ENCODE data around the gene PNMA8A. TPM values are rescaled to one million over a fixed set of nuclear protein-coding genes. Genes with fewer than 3 reads are reported as not detected.

Gene PNMA8A
- total RNA-seq, 1 donor from 2014 or later, result 8.4 TPM

GRCh38 chr19:46448601-46449000 lies 22.8 kb downstream of the PNMA8A start:
- intact Hi-C loops (cut with micrococcal nuclease), result no loop called here
- H3K9me3 ChIP-seq (replicated peaks), result peaks cover 3% of the 10 kb centered on the region
- no peaks in the 10 kb centered on the region for H3K27me3 ChIP-seq (ENCODE audit: low read depth)
- no peak overlapping the region for H3K27ac ChIP-seq (replicated peaks)
- no peak overlapping the region for H3K4me3 ChIP-seq
- peaks cover 10% of the 10 kb centered on the region for H3K4me1 ChIP-seq
- no peak for TF ChIP-seq CTCF (IDR thresholded peaks at IDR 0.05; ENCODE audit: borderline replicate concordance)
- no peaks in the 10 kb centered on the region for H3K36me3 ChIP-seq
- no peak for DNase-seq

GRCh38 chr19:46447824-46448223 lies 23.5 kb downstream of the PNMA8A start:
- peaks cover 3% of the 10 kb centered on the region for H3K9me3 ChIP-seq (replicated peaks)
- TF ChIP-seq CTCF (IDR thresholded peaks at IDR 0.05; ENCODE audit: borderline replicate concordance), result no peak
- no peaks in the 10 kb centered on the region for H3K27me3 ChIP-seq (ENCODE audit: low read depth)
- peak; percentile 46 for DNase-seq
- intact Hi-C loops (cut with micrococcal nuclease), result no loop called here
- H3K36me3 ChIP-seq, result no peaks in the 10 kb centered on the region
- peak overlapping the region; percentile 41 for H3K27ac ChIP-seq (replicated peaks)
- H3K4me1 ChIP-seq, result peaks cover 15% of the 10 kb centered on the region
- no peak overlapping the region for H3K4me3 ChIP-seq

- Histone ChIP-seq H3K4me3 (no peak overlapping the region), H3K9me3 (replicated peaks) (peaks cover 3% of the 10 kb centered on the region), H3K27me3 (ENCODE audit: low read depth) (no peaks in the 10 kb centered on the region), H3K27ac (replicated peaks) (peak overlapping the region; percentile 41), H3K4me1 (peaks cover 23% of the 10 kb centered on the region), H3K36me3 (no peaks in the 10 kb centered on the region)
- intact Hi-C loops (cut with micrococcal nuclease), result no loop called here
- no peak for TF ChIP-seq CTCF (IDR thresholded peaks at IDR 0.05; ENCODE audit: borderline replicate concordance)
- no peak for DNase-seq
Observed at GRCh38 chr19:46447006-46447405, 24.4 kb downstream of the PNMA8A start.

GRCh38 chr19:46446021-46446420 lies 25.3 kb downstream of the PNMA8A start:
- H3K27ac ChIP-seq (replicated peaks), result no peak overlapping the region
- no peak for TF ChIP-seq CTCF (IDR thresholded peaks at IDR 0.05; ENCODE audit: borderline replicate concordance)
- H3K27me3 ChIP-seq (ENCODE audit: low read depth), result no peaks in the 10 kb centered on the region
- H3K4me1 ChIP-seq, result peaks cover 24% of the 10 kb centered on the region
- no peak for DNase-seq
- peaks cover 3% of the 10 kb centered on the region for H3K9me3 ChIP-seq (replicated peaks)
- intact Hi-C loops (cut with micrococcal nuclease), result no loop called here
- H3K36me3 ChIP-seq, result no peaks in the 10 kb centered on the region
- H3K4me3 ChIP-seq, result no peak overlapping the region

- no peak for TF ChIP-seq CTCF (IDR thresholded peaks at IDR 0.05; ENCODE audit: borderline replicate concordance)
- H3K36me3 ChIP-seq, result no peaks in the 10 kb centered on the region
- no peak overlapping the region for H3K4me3 ChIP-seq
- intact Hi-C loops (cut with micrococcal nuclease), result no loop called here
- H3K27ac ChIP-seq (replicated peaks), result peak overlapping the region; percentile 40
- no peaks in the 10 kb centered on the region for H3K27me3 ChIP-seq (ENCODE audit: low read depth)
- H3K4me1 ChIP-seq, result peaks cover 19% of the 10 kb centered on the region
- no peak for DNase-seq
- H3K9me3 ChIP-seq (replicated peaks), result no peaks in the 10 kb centered on the region
Observed at GRCh38 chr19:46442808-46443450, 28.4 kb downstream of the PNMA8A start.
